Mammary epithelial cell (primary cell): ENCODE results near the gene ITFG2.

Experiments
- EZH2 ChIP-seq: IDR thresholded peaks from 2 replicates; pipeline ENCODE4 v1.6.1; 2012; ENCODE audit warnings: low read length, inconsistent platforms, borderline replicate concordance
- TF ChIP-seq, protein P1 (sequence below), 2 donors: IDR thresholded peaks in 1 of 2; conservative IDR thresholded peaks in 1 of 2; 2 replicates each; pipeline ENCODE4 v1.5.1; 2011 to 2012; ENCODE audit warnings: inconsistent platforms in 2 of 2, low read length in 2 of 2, mild to moderate bottlenecking in 2 of 2, control low read depth in 1 of 2, low read depth in 1 of 2; ENCODE audit not compliant: insufficient read depth in 1 of 2; ENCODE audit errors: extremely low read depth in 1 of 2

- no peak for TF ChIP-seq EZH2
- TF ChIP-seq, protein P1, sequence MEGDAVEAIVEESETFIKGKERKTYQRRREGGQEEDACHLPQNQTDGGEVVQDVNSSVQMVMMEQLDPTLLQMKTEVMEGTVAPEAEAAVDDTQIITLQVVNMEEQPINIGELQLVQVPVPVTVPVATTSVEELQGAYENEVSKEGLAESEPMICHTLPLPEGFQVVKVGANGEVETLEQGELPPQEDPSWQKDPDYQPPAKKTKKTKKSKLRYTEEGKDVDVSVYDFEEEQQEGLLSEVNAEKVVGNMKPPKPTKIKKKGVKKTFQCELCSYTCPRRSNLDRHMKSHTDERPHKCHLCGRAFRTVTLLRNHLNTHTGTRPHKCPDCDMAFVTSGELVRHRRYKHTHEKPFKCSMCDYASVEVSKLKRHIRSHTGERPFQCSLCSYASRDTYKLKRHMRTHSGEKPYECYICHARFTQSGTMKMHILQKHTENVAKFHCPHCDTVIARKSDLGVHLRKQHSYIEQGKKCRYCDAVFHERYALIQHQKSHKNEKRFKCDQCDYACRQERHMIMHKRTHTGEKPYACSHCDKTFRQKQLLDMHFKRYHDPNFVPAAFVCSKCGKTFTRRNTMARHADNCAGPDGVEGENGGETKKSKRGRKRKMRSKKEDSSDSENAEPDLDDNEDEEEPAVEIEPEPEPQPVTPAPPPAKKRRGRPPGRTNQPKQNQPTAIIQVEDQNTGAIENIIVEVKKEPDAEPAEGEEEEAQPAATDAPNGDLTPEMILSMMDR (conservative IDR thresholded peaks at IDR 0.05 in 1 of 2, IDR thresholded peaks at IDR 0.05 in 1 of 2; ENCODE audit: extremely low read depth in 1 of 2, insufficient read depth in 1 of 2, low read depth in 1 of 2, low read length in 2 of 2): no peak
Measured at GRCh38 chr12:2862876-2863275, 50.4 kb downstream of the ITFG2 start.
